ENCODE measurements around the gene GLB1L. TPM values are rescaled to one million over a fixed set of nuclear protein-coding genes. Genes with fewer than 3 reads are reported as not detected.

Gene GLB1L
- total RNA-seq, 2 experiments from 2014 or later = 2.1 TPM

- Mint-ChIP-seq H3K27ac (peak overlapping the region; percentile 95), H3K9me3 (no peaks in the 10 kb centered on the region), H3K4me1 (ENCODE audit: low read depth) (peaks cover 72% of the 10 kb centered on the region), H3K27me3 (ENCODE audit: low read depth) (no peaks in the 10 kb centered on the region), H3K4me3 (peak overlapping the region; percentile 70), H3K36me3 (ENCODE audit: low read depth) (peaks cover 45% of the 10 kb centered on the region)
- intact Hi-C loops (cut with micrococcal nuclease) = loop anchor here (2.0 to 10.0 kb wide), 4 partner anchors 355 to 967 kb away; partner anchors contain the start of genes CTDSP1 and WNT10A
- DNase-seq = no peak
- CTCF ChIA-PET = interaction anchor here (0.7 to 6.1 kb wide), 7 partner anchors 14 to 76 kb away, joined by 3 to 76 read pairs (median 3); partner anchors contain the start of gene DNAJB2
Observed at GRCh38 chr2:219251656-219252055, 6.4 kb upstream of the GLB1L start.

GRCh38 chr2:219250049-219250781 lies 5.0 kb upstream of the GLB1L start:
- H3K27me3 Mint-ChIP-seq (ENCODE audit: low read depth) = no peaks in the 10 kb centered on the region
- peak overlapping the region; percentile 99 for H3K27ac Mint-ChIP-seq
- peaks cover 45% of the 10 kb centered on the region for H3K36me3 Mint-ChIP-seq (ENCODE audit: low read depth)
- intact Hi-C loops (cut with micrococcal nuclease) = loop anchor here (5.0 to 10.0 kb wide), 3 partner anchors 368 to 965 kb away; partner anchors contain the start of genes CTDSP1 and WNT10A
- H3K4me1 Mint-ChIP-seq (ENCODE audit: low read depth) = peaks cover 71% of the 10 kb centered on the region
- CTCF ChIA-PET = interaction anchor here (0.8 to 3.4 kb wide), 7 partner anchors 27 to 91 kb away, joined by 3 to 25 read pairs (median 6); partner anchors contain the start of genes CNPPD1 and DNAJB2
- peak overlapping the region; percentile 39 for H3K4me3 Mint-ChIP-seq
- H3K9me3 Mint-ChIP-seq = no peaks in the 10 kb centered on the region
- no peak for DNase-seq

GRCh38 chr2:219249203-219249980 lies 4.1 kb upstream of the GLB1L start:
- peaks cover 72% of the 10 kb centered on the region for H3K4me1 Mint-ChIP-seq (ENCODE audit: low read depth)
- H3K4me3 Mint-ChIP-seq = peak overlapping the region; percentile 39
- peak overlapping the region; percentile 99 for H3K27ac Mint-ChIP-seq
- CTCF ChIA-PET = interaction anchor here (0.8 to 3.4 kb wide), 10 partner anchors 20 to 90 kb away, joined by 3 to 25 read pairs (median 6); partner anchors contain the start of genes ANKZF1, ATG9A, CNPPD1 and DNAJB2
- peak; percentile 66 for DNase-seq
- intact Hi-C loops (cut with micrococcal nuclease) = loop anchor here (5.0 kb wide), 2 partner anchors 293 to 577 kb away; partner anchors contain the start of genes CHPF, RNF25, STK36 and TMEM198
- H3K9me3 Mint-ChIP-seq = no peaks in the 10 kb centered on the region
- peaks cover 45% of the 10 kb centered on the region for H3K36me3 Mint-ChIP-seq (ENCODE audit: low read depth)
- H3K27me3 Mint-ChIP-seq (ENCODE audit: low read depth) = no peaks in the 10 kb centered on the region

GRCh38 chr2:219248845-219249202 lies 3.6 kb upstream of the GLB1L start:
- H3K9me3 Mint-ChIP-seq = no peaks in the 10 kb centered on the region
- DNase-seq = no peak
- intact Hi-C loops (cut with micrococcal nuclease) = loop anchor here (5.0 kb wide), 2 partner anchors 293 to 577 kb away; partner anchors contain the start of genes CHPF, RNF25, STK36 and TMEM198
- peak overlapping the region; percentile 39 for H3K4me3 Mint-ChIP-seq
- H3K27ac Mint-ChIP-seq = peak overlapping the region; percentile 99
- H3K36me3 Mint-ChIP-seq (ENCODE audit: low read depth) = peaks cover 45% of the 10 kb centered on the region
- no peaks in the 10 kb centered on the region for H3K27me3 Mint-ChIP-seq (ENCODE audit: low read depth)
- CTCF ChIA-PET = interaction anchor here (1.3 to 3.4 kb wide), 8 partner anchors 19 to 90 kb away, joined by 4 to 25 read pairs (median 6); partner anchors contain the start of genes ANKZF1, ATG9A, CNPPD1 and DNAJB2
- H3K4me1 Mint-ChIP-seq (ENCODE audit: low read depth) = peaks cover 75% of the 10 kb centered on the region

GRCh38 chr2:219247678-219248642 lies 2.7 kb upstream of the GLB1L start:
- peak overlapping the region; percentile 63 for H3K4me3 Mint-ChIP-seq
- intact Hi-C loops (cut with micrococcal nuclease) = loop anchor here (5.0 kb wide), 2 partner anchors 294 to 576 kb away; partner anchors contain the start of genes CHPF, RNF25, STK36 and TMEM198
- H3K4me1 Mint-ChIP-seq (ENCODE audit: low read depth) = peaks cover 81% of the 10 kb centered on the region
- peak overlapping the region; percentile 99 for H3K27ac Mint-ChIP-seq
- peak; percentile 74 for DNase-seq
- H3K27me3 Mint-ChIP-seq (ENCODE audit: low read depth) = no peaks in the 10 kb centered on the region
- CTCF ChIA-PET = interaction anchor here (0.8 to 3.4 kb wide), 7 partner anchors 19 to 51 kb away, joined by 4 to 25 read pairs (median 5); partner anchors contain the start of genes ABCB6, ANKZF1, ATG9A and DNAJB2
- no peaks in the 10 kb centered on the region for H3K9me3 Mint-ChIP-seq
- H3K36me3 Mint-ChIP-seq (ENCODE audit: low read depth) = peaks cover 42% of the 10 kb centered on the region

GRCh38 chr2:219246559-219246958 lies 1.3 kb upstream of the GLB1L start:
- Mint-ChIP-seq H3K27ac (peak overlapping the region; percentile 99), H3K4me3 (peak overlapping the region; percentile 63), H3K4me1 (ENCODE audit: low read depth) (peaks cover 69% of the 10 kb centered on the region), H3K9me3 (no peaks in the 10 kb centered on the region), H3K36me3 (ENCODE audit: low read depth) (peaks cover 36% of the 10 kb centered on the region), H3K27me3 (ENCODE audit: low read depth) (no peaks in the 10 kb centered on the region)
- intact Hi-C loops (cut with micrococcal nuclease) = loop anchor here (5.0 kb wide), 2 partner anchors 296 to 574 kb away; partner anchors contain the start of genes CHPF, RNF25, STK36 and TMEM198
- CTCF ChIA-PET = interaction anchor here (0.8 to 2.7 kb wide), 5 partner anchors 8 to 75 kb away, joined by 3 to 17 read pairs (median 8); partner anchors contain the start of gene TUBA4A
- no peak for DNase-seq

GRCh38 chr2:219245899-219246230 lies 621 bp upstream of the GLB1L start:
- peaks cover 29% of the 10 kb centered on the region for H3K36me3 Mint-ChIP-seq (ENCODE audit: low read depth)
- H3K4me3 Mint-ChIP-seq = peak overlapping the region; percentile 98
- DNase-seq = peak; percentile 58
- no peaks in the 10 kb centered on the region for H3K27me3 Mint-ChIP-seq (ENCODE audit: low read depth)
- CTCF ChIA-PET = interaction anchor here (0.8 to 2.7 kb wide), 8 partner anchors 9 to 74 kb away, joined by 3 to 17 read pairs (median 8); partner anchors contain the start of genes ANKZF1, ATG9A, CNPPD1 and TUBA4A
- intact Hi-C loops (cut with micrococcal nuclease) = loop anchor here (1.0 to 5.0 kb wide), 6 partner anchors 7 to 574 kb away; partner anchors contain the start of genes ANKZF1, ATG9A, CHPF and DNAJB2
- H3K4me1 Mint-ChIP-seq (ENCODE audit: low read depth) = peaks cover 62% of the 10 kb centered on the region
- no peaks in the 10 kb centered on the region for H3K9me3 Mint-ChIP-seq
- H3K27ac Mint-ChIP-seq = peak overlapping the region; percentile 99

- no peaks in the 10 kb centered on the region for H3K9me3 Mint-ChIP-seq
- intact Hi-C loops (cut with micrococcal nuclease) = loop anchor here (1.0 to 5.0 kb wide), 6 partner anchors 9 to 572 kb away; partner anchors contain the start of genes ANKZF1, ATG9A, CHPF and DNAJB2
- CTCF ChIA-PET = interaction anchor here (0.5 to 2.7 kb wide), 10 partner anchors 10 to 73 kb away, joined by 3 to 17 read pairs (median 7); partner anchors contain the start of genes ANKZF1, ATG9A, CNPPD1 and TUBA4A
- H3K27ac Mint-ChIP-seq = peak overlapping the region; percentile 99
- H3K27me3 Mint-ChIP-seq (ENCODE audit: low read depth) = no peaks in the 10 kb centered on the region
- peaks cover 20% of the 10 kb centered on the region for H3K36me3 Mint-ChIP-seq (ENCODE audit: low read depth)
- no peak for DNase-seq
- peaks cover 51% of the 10 kb centered on the region for H3K4me1 Mint-ChIP-seq (ENCODE audit: low read depth)
- peak overlapping the region; percentile 98 for H3K4me3 Mint-ChIP-seq
Observed at GRCh38 chr2:219244789-219245147, 476 bp downstream of the GLB1L start.

- CTCF ChIA-PET = no interaction called here
- intact Hi-C loops (cut with micrococcal nuclease) = no loop called here
- Mint-ChIP-seq H3K36me3 (ENCODE audit: low read depth) (peaks cover 10% of the 10 kb centered on the region), H3K9me3 (no peaks in the 10 kb centered on the region), H3K27ac (no peak overlapping the region), H3K4me1 (ENCODE audit: low read depth) (peaks cover 37% of the 10 kb centered on the region), H3K27me3 (ENCODE audit: low read depth) (no peaks in the 10 kb centered on the region), H3K4me3 (peak overlapping the region; percentile 68)
- no peak for DNase-seq
Observed at GRCh38 chr2:219243291-219243761, 1.9 kb downstream of the GLB1L start.

- Mint-ChIP-seq H3K9me3 (no peaks in the 10 kb centered on the region), H3K4me1 (ENCODE audit: low read depth) (peaks cover 31% of the 10 kb centered on the region), H3K36me3 (ENCODE audit: low read depth) (peaks cover 54% of the 10 kb centered on the region), H3K27ac (no peak overlapping the region), H3K27me3 (ENCODE audit: low read depth) (no peaks in the 10 kb centered on the region), H3K4me3 (no peak overlapping the region)
- CTCF ChIA-PET = interaction anchor here (0.9 to 1.1 kb wide), 2 partner anchors 61 to 64 kb away, joined by 3 to 6 read pairs; no protein-coding TSS in a partner anchor
- intact Hi-C loops (cut with micrococcal nuclease) = no loop called here
- no peak for DNase-seq
Observed at GRCh38 chr2:219234331-219234730, 10.9 kb downstream of the GLB1L start.

All from activated naive CD4-positive, alpha-beta T cell treated with anti-CD3 and anti-CD28 coated beads for 36 hours (primary cell).